HepG2 (cell line): ENCODE measurements around the gene FKBP5. TPM values are rescaled to one million over a fixed set of nuclear protein-coding genes. Genes with fewer than 3 reads are reported as not detected.

Experiments used
- GABPB1 ChIP-seq: IDR thresholded peaks from 2 replicates; pipeline ENCODE4 v1.6.1; 2016; ENCODE audit warnings: mild to moderate bottlenecking, missing genetic modification reagents, moderate library complexity, missing compliant biosample characterization
- KAT8 ChIP-seq: IDR thresholded peaks from 2 replicates; pipeline ENCODE4 v1.6.1; 2016; ENCODE audit warnings: missing genetic modification reagents, missing compliant biosample characterization
- MAZ ChIP-seq, 2 experiments: sonication (generic) in 1 of 2; formaldehyde crosslinking in 1 of 2; IDR thresholded peaks; 2 replicates each; pipeline versions ENCODE4 v1.5.0 to v1.6.1; 2012 to 2020; ENCODE audit warnings: low read depth in 2 of 2, mild to moderate bottlenecking in 2 of 2, borderline replicate concordance in 1 of 2, improper control_type of control experiment in 1 of 2, low read length in 1 of 2, missing genetic modification reagents in 1 of 2, moderate library complexity in 1 of 2
- MYC ChIP-seq: sonication (generic); formaldehyde crosslinking; IDR thresholded peaks from 2 replicates; pipeline ENCODE4 v1.9.0; 2021; ENCODE audit warnings: missing genetic modification reagents, borderline replicate concordance
- PHF20 ChIP-seq: sonication (generic); formaldehyde crosslinking; IDR thresholded peaks from 2 replicates; pipeline ENCODE4 v1.5.0; 2020; ENCODE audit warnings: mild to moderate bottlenecking, missing genetic modification reagents
- SALL1 ChIP-seq: sonication (generic); formaldehyde crosslinking; IDR thresholded peaks from 2 replicates; pipeline ENCODE4 v1.8.0; 2022; ENCODE audit warnings: mild to moderate bottlenecking, missing genetic modification reagents
- SP4 ChIP-seq: sonication (generic); formaldehyde crosslinking; IDR thresholded peaks from 2 replicates; pipeline ENCODE4 v1.8.1; 2023; ENCODE audit warnings: mild to moderate bottlenecking, missing genetic modification reagents
- ZFY ChIP-seq: sonication (generic); formaldehyde crosslinking; IDR thresholded peaks from 2 replicates; pipeline ENCODE4 v1.4.0; 2020; ENCODE audit warnings: missing genetic modification reagents
- ZKSCAN8 ChIP-seq: IDR thresholded peaks from 2 replicates; pipeline ENCODE4 v1.6.1; 2016; ENCODE audit warnings: borderline replicate concordance, missing genetic modification reagents, missing compliant biosample characterization
- ZNF160 ChIP-seq: sonication (generic); formaldehyde crosslinking; IDR thresholded peaks from 2 replicates; pipeline ENCODE4 v1.8.0; 2022; ENCODE audit warnings: mild to moderate bottlenecking, inconsistent platforms, missing genetic modification reagents
- ZNF296 ChIP-seq: sonication (generic); formaldehyde crosslinking; conservative IDR thresholded peaks from 2 replicates; pipeline ENCODE4 v1.5.0; 2020; ENCODE audit warnings: mild to moderate bottlenecking, missing genetic modification reagents
- ZNF558 ChIP-seq: sonication (generic); formaldehyde crosslinking; IDR thresholded peaks from 2 replicates; pipeline ENCODE4 v1.9.0; 2022; ENCODE audit warnings: mild to moderate bottlenecking, missing genetic modification reagents, borderline replicate concordance
- ZNF883 ChIP-seq: sonication (generic); formaldehyde crosslinking; IDR thresholded peaks from 2 replicates; pipeline ENCODE4 v1.5.1; 2020; ENCODE audit warnings: mild to moderate bottlenecking, missing genetic modification reagents; ENCODE audit errors: not compliant biosample characterization
- polyA plus RNA-seq, 8 experiments: library from polyadenylated mRNA; depleted of rRNA in 3 of 8; stranded (reverse) in 7 of 8; unstranded in 1 of 8; fragments of >200 nt; fragmentation: Illumina TruSeq in 4 of 8; extraction: Trizol in 4 of 8; gene quantifications; 2 replicates each; pipeline versions ENCODE4 v1.2.1 to v1.2.3, GENCODE V29; 2011 to 2016; ENCODE audit warnings: low read depth in 4 of 8, missing spikeins in 1 of 8, mixed read lengths in 1 of 8; ENCODE audit not compliant: insufficient read depth in 1 of 8
- total RNA-seq, 5 experiments: library from RNA; depleted of rRNA; stranded (reverse); fragments of >200 nt; fragmentation: Illumina TruSeq; extraction: Trizol; gene quantifications; 2 replicates each; pipeline ENCODE4 v1.2.3, GENCODE V29; 2016; ENCODE audit warnings: low read depth in 1 of 5
- TF ChIP-seq, protein P1 (sequence below): sonication (generic); formaldehyde crosslinking; IDR thresholded peaks from 2 replicates; pipeline ENCODE4 v1.4.0; 2020; ENCODE audit warnings: missing genetic modification reagents
- TF ChIP-seq, protein P2 (sequence below): IDR thresholded peaks from 2 replicates; pipeline ENCODE4 v1.6.1; 2016; ENCODE audit warnings: mild to moderate bottlenecking, missing biosample characterization, missing genetic modification reagents
- TF ChIP-seq, protein P3 (sequence below): IDR thresholded peaks from 2 replicates; pipeline ENCODE4 v1.6.1; 2018; ENCODE audit warnings: missing genetic modification reagents, mild to moderate bottlenecking, missing compliant biosample characterization
- TF ChIP-seq, protein P4 (sequence below): IDR thresholded peaks from 2 replicates; pipeline ENCODE4 v1.6.1; 2016; ENCODE audit warnings: low read depth
- TF ChIP-seq, protein P5 (sequence below): sonication (generic); formaldehyde crosslinking; IDR thresholded peaks from 2 replicates; pipeline ENCODE4 v1.8.1; 2023; ENCODE audit warnings: missing genetic modification reagents, inconsistent platforms, borderline replicate concordance

Gene FKBP5
- total and polyA plus RNA-seq, 2 of the 13 experiments (the other 11 are each of a cell fraction or from before 2014, with no cell fraction given) = 8.0 to 17.4 TPM

DNA sequence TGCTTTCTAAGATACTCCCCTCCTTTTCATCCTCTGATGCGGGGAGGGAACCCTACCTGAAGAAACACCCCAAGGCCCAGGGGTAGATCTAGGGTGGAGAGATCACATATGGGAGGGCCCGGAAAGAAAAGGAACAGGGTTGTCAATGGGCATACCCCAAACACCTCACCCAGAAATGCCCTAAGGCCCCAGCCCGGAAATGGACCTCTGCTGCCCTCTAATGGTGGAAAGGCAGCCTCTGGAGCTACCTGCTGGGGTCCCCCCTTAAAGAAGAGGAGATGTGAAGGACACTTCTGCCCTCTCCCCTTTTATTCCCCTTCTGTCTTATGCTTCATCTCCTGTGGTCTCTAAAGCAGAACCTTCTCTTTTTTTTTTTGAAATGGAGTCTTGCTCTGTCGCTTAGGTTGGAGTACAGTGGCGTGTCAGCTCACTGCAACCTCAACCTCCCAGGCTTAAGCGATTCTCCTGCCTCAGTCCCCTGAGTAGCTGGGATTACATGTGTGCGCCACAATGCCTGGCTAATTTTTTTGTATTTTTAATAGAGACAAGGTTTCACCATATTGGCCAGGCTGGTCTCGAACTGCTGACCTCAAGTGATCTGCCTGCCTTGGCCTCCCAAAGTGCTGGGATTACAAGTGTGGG lies 47.7 kb upstream of the FKBP5 start (continued):
- TF ChIP-seq, protein P1, sequence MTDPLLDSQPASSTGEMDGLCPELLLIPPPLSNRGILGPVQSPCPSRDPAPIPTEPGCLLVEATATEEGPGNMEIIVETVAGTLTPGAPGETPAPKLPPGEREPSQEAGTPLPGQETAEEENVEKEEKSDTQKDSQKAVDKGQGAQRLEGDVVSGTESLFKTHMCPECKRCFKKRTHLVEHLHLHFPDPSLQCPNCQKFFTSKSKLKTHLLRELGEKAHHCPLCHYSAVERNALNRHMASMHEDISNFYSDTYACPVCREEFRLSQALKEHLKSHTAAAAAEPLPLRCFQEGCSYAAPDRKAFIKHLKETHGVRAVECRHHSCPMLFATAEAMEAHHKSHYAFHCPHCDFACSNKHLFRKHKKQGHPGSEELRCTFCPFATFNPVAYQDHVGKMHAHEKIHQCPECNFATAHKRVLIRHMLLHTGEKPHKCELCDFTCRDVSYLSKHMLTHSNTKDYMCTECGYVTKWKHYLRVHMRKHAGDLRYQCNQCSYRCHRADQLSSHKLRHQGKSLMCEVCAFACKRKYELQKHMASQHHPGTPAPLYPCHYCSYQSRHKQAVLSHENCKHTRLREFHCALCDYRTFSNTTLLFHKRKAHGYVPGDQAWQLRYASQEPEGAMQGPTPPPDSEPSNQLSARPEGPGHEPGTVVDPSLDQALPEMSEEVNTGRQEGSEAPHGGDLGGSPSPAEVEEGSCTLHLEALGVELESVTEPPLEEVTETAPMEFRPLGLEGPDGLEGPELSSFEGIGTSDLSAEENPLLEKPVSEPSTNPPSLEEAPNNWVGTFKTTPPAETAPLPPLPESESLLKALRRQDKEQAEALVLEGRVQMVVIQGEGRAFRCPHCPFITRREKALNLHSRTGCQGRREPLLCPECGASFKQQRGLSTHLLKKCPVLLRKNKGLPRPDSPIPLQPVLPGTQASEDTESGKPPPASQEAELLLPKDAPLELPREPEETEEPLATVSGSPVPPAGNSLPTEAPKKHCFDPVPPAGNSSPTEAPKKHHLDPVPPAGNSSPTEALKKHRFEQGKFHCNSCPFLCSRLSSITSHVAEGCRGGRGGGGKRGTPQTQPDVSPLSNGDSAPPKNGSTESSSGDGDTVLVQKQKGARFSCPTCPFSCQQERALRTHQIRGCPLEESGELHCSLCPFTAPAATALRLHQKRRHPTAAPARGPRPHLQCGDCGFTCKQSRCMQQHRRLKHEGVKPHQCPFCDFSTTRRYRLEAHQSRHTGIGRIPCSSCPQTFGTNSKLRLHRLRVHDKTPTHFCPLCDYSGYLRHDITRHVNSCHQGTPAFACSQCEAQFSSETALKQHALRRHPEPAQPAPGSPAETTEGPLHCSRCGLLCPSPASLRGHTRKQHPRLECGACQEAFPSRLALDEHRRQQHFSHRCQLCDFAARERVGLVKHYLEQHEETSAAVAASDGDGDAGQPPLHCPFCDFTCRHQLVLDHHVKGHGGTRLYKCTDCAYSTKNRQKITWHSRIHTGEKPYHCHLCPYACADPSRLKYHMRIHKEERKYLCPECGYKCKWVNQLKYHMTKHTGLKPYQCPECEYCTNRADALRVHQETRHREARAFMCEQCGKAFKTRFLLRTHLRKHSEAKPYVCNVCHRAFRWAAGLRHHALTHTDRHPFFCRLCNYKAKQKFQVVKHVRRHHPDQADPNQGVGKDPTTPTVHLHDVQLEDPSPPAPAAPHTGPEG (CRISPR knock-in tag) = 0 out of 2 replicates have a peak, but pooled peaks have one; percentile 20
- TF ChIP-seq ZNF160 (CRISPR knock-in tag) (0 out of 2 replicates have a peak, but pooled peaks have one; percentile 41), ZKSCAN8 (CRISPR knock-in tag) (0 out of 2 replicates have a peak, but pooled peaks have one; percentile 66), SP4 (CRISPR knock-in tag) (0 out of 2 replicates have a peak, but pooled peaks have one; percentile 40), ZNF296 (CRISPR knock-in tag) (no peak), SALL1 (CRISPR knock-in tag) (peak; percentile 47), PHF20 (CRISPR knock-in tag) (0 out of 2 replicates have a peak, but pooled peaks have one; percentile 19), ZNF558 (no peak), KAT8 (CRISPR knock-in tag) (peak; percentile 24; the same call in 1 of the 2 replicates), ZFY (CRISPR knock-in tag) (peak; percentile 30; the same call in 1 of the 2 replicates), MYC (CRISPR knock-in tag) (0 out of 2 replicates have a peak, but pooled peaks have one; percentile 26), ZNF883 (CRISPR knock-in tag) (peak; percentile 39), MAZ (IDR thresholded peaks at IDR 0.05; ENCODE audit: borderline replicate concordance, low read depth, low read length) (no peak), MAZ (CRISPR knock-in tag; IDR thresholded peaks at IDR 0.05; ENCODE audit: low read depth) (0 out of 2 replicates have a peak, but pooled peaks have one; percentile 41), GABPB1 (CRISPR knock-in tag) (peak; percentile 55; the same call in 1 of the 2 replicates)
- TF ChIP-seq, protein P2, sequence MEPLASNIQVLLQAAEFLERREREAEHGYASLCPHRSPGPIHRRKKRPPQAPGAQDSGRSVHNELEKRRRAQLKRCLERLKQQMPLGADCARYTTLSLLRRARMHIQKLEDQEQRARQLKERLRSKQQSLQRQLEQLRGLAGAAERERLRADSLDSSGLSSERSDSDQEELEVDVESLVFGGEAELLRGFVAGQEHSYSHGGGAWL (CRISPR knock-in tag) = 0 out of 2 replicates have a peak, but pooled peaks have one; percentile 51
- TF ChIP-seq, protein P3, sequence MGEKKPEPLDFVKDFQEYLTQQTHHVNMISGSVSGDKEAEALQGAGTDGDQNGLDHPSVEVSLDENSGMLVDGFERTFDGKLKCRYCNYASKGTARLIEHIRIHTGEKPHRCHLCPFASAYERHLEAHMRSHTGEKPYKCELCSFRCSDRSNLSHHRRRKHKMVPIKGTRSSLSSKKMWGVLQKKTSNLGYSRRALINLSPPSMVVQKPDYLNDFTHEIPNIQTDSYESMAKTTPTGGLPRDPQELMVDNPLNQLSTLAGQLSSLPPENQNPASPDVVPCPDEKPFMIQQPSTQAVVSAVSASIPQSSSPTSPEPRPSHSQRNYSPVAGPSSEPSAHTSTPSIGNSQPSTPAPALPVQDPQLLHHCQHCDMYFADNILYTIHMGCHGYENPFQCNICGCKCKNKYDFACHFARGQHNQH = peak; percentile 55; the same call in 1 of the 2 replicates
- TF ChIP-seq, protein P4, sequence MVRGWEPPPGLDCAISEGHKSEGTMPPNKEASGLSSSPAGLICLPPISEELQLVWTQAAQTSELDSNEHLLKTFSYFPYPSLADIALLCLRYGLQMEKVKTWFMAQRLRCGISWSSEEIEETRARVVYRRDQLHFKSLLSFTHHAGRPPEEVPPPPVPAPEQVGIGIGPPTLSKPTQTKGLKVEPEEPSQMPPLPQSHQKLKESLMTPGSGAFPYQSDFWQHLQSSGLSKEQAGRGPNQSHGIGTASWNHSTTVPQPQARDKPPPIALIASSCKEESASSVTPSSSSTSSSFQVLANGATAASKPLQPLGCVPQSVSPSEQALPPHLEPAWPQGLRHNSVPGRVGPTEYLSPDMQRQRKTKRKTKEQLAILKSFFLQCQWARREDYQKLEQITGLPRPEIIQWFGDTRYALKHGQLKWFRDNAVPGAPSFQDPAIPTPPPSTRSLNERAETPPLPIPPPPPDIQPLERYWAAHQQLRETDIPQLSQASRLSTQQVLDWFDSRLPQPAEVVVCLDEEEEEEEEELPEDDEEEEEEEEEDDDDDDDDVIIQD (CRISPR knock-in tag) = no peak
- TF ChIP-seq, protein P5, sequence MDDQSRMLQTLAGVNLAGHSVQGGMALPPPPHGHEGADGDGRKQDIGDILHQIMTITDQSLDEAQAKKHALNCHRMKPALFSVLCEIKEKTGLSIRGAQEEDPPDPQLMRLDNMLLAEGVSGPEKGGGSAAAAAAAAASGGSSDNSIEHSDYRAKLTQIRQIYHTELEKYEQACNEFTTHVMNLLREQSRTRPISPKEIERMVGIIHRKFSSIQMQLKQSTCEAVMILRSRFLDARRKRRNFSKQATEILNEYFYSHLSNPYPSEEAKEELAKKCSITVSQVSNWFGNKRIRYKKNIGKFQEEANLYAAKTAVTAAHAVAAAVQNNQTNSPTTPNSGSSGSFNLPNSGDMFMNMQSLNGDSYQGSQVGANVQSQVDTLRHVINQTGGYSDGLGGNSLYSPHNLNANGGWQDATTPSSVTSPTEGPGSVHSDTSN (CRISPR knock-in tag) = no peak
